Measurements from ENCODE around the gene SORCS2. TPM values are rescaled to one million over a fixed set of nuclear protein-coding genes. Genes with fewer than 3 reads are reported as not detected.

The SORCS2 gene
- total and polyA plus RNA-seq, 2 of the 4 experiments (the other 2 are of a cell fraction), result 0.36 to 0.62 TPM

DNA sequence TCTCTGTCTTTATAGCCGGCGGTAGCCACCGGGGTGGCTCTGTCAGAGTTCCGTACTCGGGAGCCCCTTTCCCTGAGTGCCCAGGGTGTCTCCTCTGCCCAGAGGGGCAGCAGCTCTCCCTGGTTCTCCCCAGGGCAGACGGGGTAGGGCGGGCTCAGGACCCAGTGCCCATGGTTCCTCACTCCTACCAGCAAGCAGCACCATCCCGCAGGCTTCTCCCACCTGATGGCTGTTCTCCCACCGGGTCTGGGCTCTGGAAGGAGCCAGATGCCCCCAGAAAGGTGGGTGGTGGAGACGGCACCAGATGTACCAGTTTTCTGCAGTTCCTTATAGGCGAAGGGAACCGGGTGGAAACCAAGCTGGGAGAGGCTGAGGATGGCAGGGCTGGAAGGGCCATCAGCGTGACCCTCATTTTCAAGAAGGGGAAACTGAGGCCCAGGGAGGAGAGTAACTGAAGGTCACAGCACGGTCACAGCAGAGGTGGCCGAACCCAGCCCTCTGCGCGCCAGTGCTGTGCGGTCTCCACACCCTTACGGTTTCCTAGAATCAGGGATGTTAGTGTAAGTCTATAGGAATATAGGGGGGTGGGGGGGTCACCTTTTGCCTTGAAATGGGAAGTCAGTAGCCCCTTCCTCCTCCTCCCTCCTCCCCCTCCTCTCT lies 548.7 kb downstream of the SORCS2 start:
- ChIA-PET CTCF (no interaction called here), POLR2A (ENCODE audit: unreplicated experiment) (no interaction called here)
- Histone ChIP-seq H3K4ac (ENCODE audit: low read depth, low read length) (no peak overlapping the region), H2BK20ac (ENCODE audit: low read depth, low read length) (no peak overlapping the region), H2AK9ac (replicated peaks; ENCODE audit: low read depth, low read length, poor library complexity) (no peak overlapping the region), H2AK5ac (ENCODE audit: low read depth, low read length) (no peak overlapping the region), H3K9me1 (ENCODE audit: insufficient read depth, low read length) (no peaks in the 10 kb centered on the region), H2AFZ (replicated peaks; ENCODE audit: low read length, poor library complexity) (no peak overlapping the region), H3K4me3 (ENCODE audit: insufficient read depth, low read depth, low read length) (no peak overlapping the region), H4K5ac (ENCODE audit: low read depth, low read length) (no peak overlapping the region), H2BK15ac (ENCODE audit: low read depth, low read length) (no peak overlapping the region), H3K18ac (ENCODE audit: low read depth, low read length) (no peak overlapping the region), H3K9ac (ENCODE audit: low read depth, low read length) (no peak overlapping the region), H3K36me3 (ENCODE audit: control insufficient read depth, insufficient read depth, low read length) (no peaks in the 10 kb centered on the region), H3K9me3 (ENCODE audit: control insufficient read depth, insufficient read depth, low read length) (no peaks in the 10 kb centered on the region), H4K91ac (ENCODE audit: insufficient read depth, low read depth, low read length) (no peak overlapping the region), H3K4me1 (ENCODE audit: control insufficient read depth, insufficient read depth, low read length) (no peaks in the 10 kb centered on the region), H4K20me1 (ENCODE audit: insufficient read depth, low read length) (no peaks in the 10 kb centered on the region), H3K27ac (ENCODE audit: insufficient read depth, low read length) (no peak overlapping the region), H3K23ac (ENCODE audit: low read depth, low read length) (no peak overlapping the region), H3K56ac (ENCODE audit: extremely low read depth, insufficient read depth, low read length) (no peak overlapping the region), H3K14ac (replicated peaks; ENCODE audit: low read depth, low read length) (no peak overlapping the region), H4K8ac (ENCODE audit: low read depth in 2 of 2, low read length in 2 of 2) (no peak overlapping the region), H2BK5ac (ENCODE audit: low read depth, low read length, poor library complexity, severe bottlenecking) (no peak overlapping the region), H2BK120ac (ENCODE audit: low read depth, low read length) (no peak overlapping the region), H3K4me2 (ENCODE audit: low read depth, low read length) (no peak overlapping the region), H3K27me3 (ENCODE audit: control insufficient read depth, insufficient read depth, low read length) (no peaks in the 10 kb centered on the region; the same call in 1 of the 2 replicates), H3K79me1 (ENCODE audit: low read depth in 1 of 2, low read length in 2 of 2) (no peaks in the 10 kb centered on the region)
- dilution Hi-C loops (cut with HindIII; ENCODE audit: low sequenced_read_pairs, unreplicated experiment), result no loop called here
- WGBS, 2 experiments (ENCODE audit: extremely low coverage in 2 of 2, insufficient read length in 1 of 2), result 83% methylated on average over 4 of the region's 19 CpGs; no CpG with 5 or more reads in 1 of the 2 experiments
- in situ Hi-C loops (cut with MboI; ENCODE audit: low sequenced_read_pairs), result no loop called here
- intact Hi-C loops (cut with micrococcal nuclease), result no loop called here
- TF ChIP-seq MAFK (IDR thresholded peaks at IDR 0.05; ENCODE audit: low read depth, low read length) (no peak), CHD1 (IDR thresholded peaks at IDR 0.05; ENCODE audit: low read depth, low read length) (no peak), FOS (IDR thresholded peaks at IDR 0.05; ENCODE audit: low read depth, low read length) (no peak), NFE2L2 (IDR thresholded peaks at IDR 0.05; ENCODE audit: low read depth, low read length) (no peak), RAD21 (IDR thresholded peaks at IDR 0.05; ENCODE audit: low read length) (no peak)
- TF ChIP-seq, protein P1, sequence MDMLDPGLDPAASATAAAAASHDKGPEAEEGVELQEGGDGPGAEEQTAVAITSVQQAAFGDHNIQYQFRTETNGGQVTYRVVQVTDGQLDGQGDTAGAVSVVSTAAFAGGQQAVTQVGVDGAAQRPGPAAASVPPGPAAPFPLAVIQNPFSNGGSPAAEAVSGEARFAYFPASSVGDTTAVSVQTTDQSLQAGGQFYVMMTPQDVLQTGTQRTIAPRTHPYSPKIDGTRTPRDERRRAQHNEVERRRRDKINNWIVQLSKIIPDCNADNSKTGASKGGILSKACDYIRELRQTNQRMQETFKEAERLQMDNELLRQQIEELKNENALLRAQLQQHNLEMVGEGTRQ (IDR thresholded peaks at IDR 0.05; ENCODE audit: low read depth, low read length), result no peak
- ATAC-seq (ENCODE audit: low read depth), result no peak
- no TSS peak for BruUV-seq (replicated peaks)
- DNase-seq, result no peak
